H1 (cell line): ENCODE results near the gene TMTC2. TPM values are rescaled to one million over a fixed set of nuclear protein-coding genes. Genes with fewer than 3 reads are reported as not detected.

Source experiments
- CTCF ChIA-PET: fragments of 300-600 bp; sonication (Branson Sonifier 250); formaldehyde crosslinking; loops from one replicate; lab custom pipeline; 2021; ENCODE audit not compliant: partially characterized antibody; lab: Charles Lee
- POLR2A ChIA-PET: fragments of 300-600 bp; sonication (Branson Sonifier 250); formaldehyde crosslinking; loops from one replicate; lab custom pipeline; 2021; ENCODE audit warnings: inconsistent platforms; ENCODE audit not compliant: partially characterized antibody; lab: Charles Lee
- DNase-seq, 2 experiments: peaks; one replicate each; pipeline versions ENCODE4 v3.0.0 to v3.0.0-alpha.2; 2010 to 2022; ENCODE audit warnings: low spot score in 2 of 2, low read depth in 1 of 2, mixed read lengths in 1 of 2
- FAIRE-seq: peaks from 2 replicates; lab custom pipeline; 2011; peaks lifted over from hg19 to GRCh38; lab: Jason Lieb, UNC
- H2AFZ ChIP-seq: 2 replicates; pipeline ENCODE4 v1.8.1; 2012; ENCODE audit warnings: low read length, inconsistent platforms
- H2AK5ac ChIP-seq: 2 replicates; pipeline ENCODE4 v1.6.1; 2013; ENCODE audit warnings: low read depth, low read length
- H2BK120ac ChIP-seq: replicated peaks from 2 replicates; pipeline ENCODE3; 2013; ENCODE audit warnings: low read depth, low read length, inconsistent platforms
- H2BK12ac ChIP-seq: 2 replicates; pipeline ENCODE4 v1.6.1; 2013; ENCODE audit warnings: low read depth, low read length
- H2BK15ac ChIP-seq: 2 replicates; pipeline ENCODE4 v1.6.1; 2013; ENCODE audit warnings: low read length
- H2BK20ac ChIP-seq: 2 replicates; pipeline ENCODE4 v1.6.1; 2013; ENCODE audit warnings: low read length
- H2BK5ac ChIP-seq: 2 replicates; pipeline ENCODE4 v1.6.1; 2013; ENCODE audit warnings: low read depth, low read length
- H3K14ac ChIP-seq: 2 replicates; pipeline ENCODE4 v1.6.1; 2013; ENCODE audit warnings: inconsistent platforms; ENCODE audit not compliant: insufficient read length
- H3K18ac ChIP-seq: 2 replicates; pipeline ENCODE4 v1.6.1; 2013; ENCODE audit warnings: low read length; ENCODE audit errors: extremely low read depth
- H3K23ac ChIP-seq: 2 replicates; pipeline ENCODE4 v1.6.1; 2013; ENCODE audit warnings: inconsistent platforms; ENCODE audit not compliant: insufficient read length
- H3K23me2 ChIP-seq: 2 replicates; pipeline ENCODE4 v1.6.1; 2013; ENCODE audit warnings: low read depth, low read length
- H3K27ac ChIP-seq: 2 replicates; pipeline ENCODE4 v1.6.1; 2011; ENCODE audit warnings: low read depth, low read length, inconsistent platforms
- H3K27me3 ChIP-seq, 4 experiments: replicated peaks in 1 of 4; 1 replicate in 1 of 4; 2 replicates in 3 of 4; pipeline versions ENCODE4 v1.6.1 to v1.8.1; 2011 to 2013; ENCODE audit warnings: low read length in 3 of 4, mild to moderate bottlenecking in 3 of 4, inconsistent platforms in 2 of 4, mixed read lengths in 2 of 4, moderate library complexity in 1 of 4; ENCODE audit not compliant: control insufficient read depth in 3 of 4, insufficient read depth in 3 of 4; ENCODE audit errors: extremely low read depth in 1 of 4
- H3K36me3 ChIP-seq, 4 experiments: 2 replicates each; pipeline versions ENCODE4 v1.6.1 to v1.8.1; 2011 to 2013; ENCODE audit warnings: mild to moderate bottlenecking in 4 of 4, low read length in 3 of 4, moderate library complexity in 2 of 4, control low read depth in 1 of 4, inconsistent platforms in 1 of 4; ENCODE audit not compliant: insufficient read depth in 4 of 4, control insufficient read depth in 2 of 4
- H3K4ac ChIP-seq: replicated peaks from 2 replicates; pipeline ENCODE3; 2013; ENCODE audit warnings: low read length, low read depth, mixed read lengths, inconsistent platforms; ENCODE audit not compliant: insufficient read length
- H3K4me1 ChIP-seq, 4 experiments: replicated peaks in 1 of 4; 1 replicate in 1 of 4; 2 replicates in 3 of 4; pipeline versions ENCODE4 v1.6.1 to v1.8.1; 2011 to 2013; ENCODE audit warnings: low read length in 3 of 4, inconsistent platforms in 2 of 4, mixed read lengths in 1 of 4; ENCODE audit not compliant: insufficient read depth in 4 of 4, control insufficient read depth in 3 of 4
- H3K4me2 ChIP-seq, 2 experiments: 2 replicates each; pipeline versions ENCODE4 v1.6.1 to v1.8.1; 2011 to 2013; ENCODE audit warnings: low read depth in 2 of 2, low read length in 2 of 2, control low read depth in 1 of 2, inconsistent platforms in 1 of 2, mild to moderate bottlenecking in 1 of 2; ENCODE audit not compliant: insufficient read depth in 1 of 2
- H3K4me3 ChIP-seq, 4 experiments: fragments of 200-600, 300-600 bp in 1 of 4; sonication (generic), shearing (Covaris generic), sonication (Bioruptor Twin) in 1 of 4; 2 replicates each; pipeline versions ENCODE4 v1.5.1 to v1.8.1; 2011 to 2016; ENCODE audit warnings: low read length in 4 of 4, low read depth in 3 of 4, control low read depth in 2 of 4, inconsistent platforms in 2 of 4, mild to moderate bottlenecking in 2 of 4, mixed read lengths in 1 of 4, moderate library complexity in 1 of 4; ENCODE audit not compliant: insufficient read depth in 2 of 4; ENCODE audit errors: extremely low read depth in 1 of 4
- H3K56ac ChIP-seq: replicated peaks from 2 replicates; pipeline ENCODE3; 2013; ENCODE audit warnings: low read depth, mild to moderate bottlenecking, mixed read lengths, low read length, inconsistent platforms; ENCODE audit not compliant: insufficient read length
- H3K79me1 ChIP-seq: 2 replicates; pipeline ENCODE4 v1.6.1; 2013; ENCODE audit warnings: low read depth, low read length, control low read depth
- H3K79me2 ChIP-seq, 2 experiments: 2 replicates each; pipeline versions ENCODE4 v1.6.1 to v1.8.1; 2012 to 2013; ENCODE audit warnings: low read length in 2 of 2, mild to moderate bottlenecking in 2 of 2, inconsistent platforms in 1 of 2; ENCODE audit not compliant: insufficient read depth in 2 of 2, control insufficient read depth in 1 of 2
- H3K9ac ChIP-seq, 4 experiments: replicated peaks in 1 of 4; 1 replicate in 1 of 4; 2 replicates in 3 of 4; pipeline versions ENCODE4 v1.6.1 to v1.8.1; 2011 to 2013; ENCODE audit warnings: low read depth in 3 of 4, low read length in 3 of 4, control low read depth in 2 of 4, mild to moderate bottlenecking in 2 of 4, moderate library complexity in 2 of 4, inconsistent platforms in 1 of 4; ENCODE audit errors: extremely low read depth in 1 of 4
- H3K9me3 ChIP-seq, 2 experiments: 2 replicates each; pipeline versions ENCODE4 v1.6.1 to v1.8.1; 2012 to 2013; ENCODE audit warnings: mild to moderate bottlenecking in 2 of 2, moderate library complexity in 2 of 2, control low read depth in 1 of 2, inconsistent platforms in 1 of 2, low read depth in 1 of 2, low read length in 1 of 2, mixed read lengths in 1 of 2; ENCODE audit not compliant: insufficient read depth in 2 of 2
- H4K20me1 ChIP-seq, 2 experiments: replicated peaks in 1 of 2; 2 replicates each; pipeline versions ENCODE3 to v1.8.1; 2011 to 2013; ENCODE audit warnings: inconsistent platforms in 2 of 2, low read length in 2 of 2, mild to moderate bottlenecking in 1 of 2; ENCODE audit not compliant: insufficient read depth in 2 of 2, control insufficient read depth in 1 of 2
- H4K5ac ChIP-seq: 2 replicates; pipeline ENCODE4 v1.6.1; 2013; ENCODE audit warnings: low read length, low read depth, mixed read lengths, inconsistent platforms; ENCODE audit not compliant: insufficient read length
- H4K8ac ChIP-seq: 2 replicates; pipeline ENCODE4 v1.8.0; 2013; ENCODE audit warnings: mild to moderate bottlenecking, moderate library complexity, low read length, inconsistent platforms; ENCODE audit not compliant: insufficient read depth; ENCODE audit errors: extremely low read depth
- H4K91ac ChIP-seq: replicated peaks from 2 replicates; pipeline ENCODE3; 2013; ENCODE audit warnings: low read length, mixed read lengths, inconsistent platforms; ENCODE audit not compliant: insufficient read length
- BRCA1 ChIP-seq: IDR thresholded peaks from 2 replicates; pipeline ENCODE4 v1.6.1; 2012; ENCODE audit warnings: low read depth, low read length, improper control_type of control experiment
- CBX5 ChIP-seq: fragments of 300-800, 300-1000 bp; sonication (generic); IDR thresholded peaks from 2 replicates; pipeline ENCODE4 v1.7.1; 2016; ENCODE audit warnings: antibody characterized with exemption, low read length, low read depth
- JUND ChIP-seq: IDR thresholded peaks from 2 replicates; pipeline ENCODE4 v1.6.1; 2011; ENCODE audit warnings: mild to moderate bottlenecking, improper control_type of control experiment, low read length
- KDM1A ChIP-seq: fragments of 200-600, 300-600 bp; sonication (generic); IDR thresholded peaks from 2 replicates; pipeline ENCODE4 v1.7.1; 2016; ENCODE audit warnings: mild to moderate bottlenecking, low read length, borderline replicate concordance
- NRF1 ChIP-seq: IDR thresholded peaks from 2 replicates; pipeline ENCODE4 v1.6.1; 2011; ENCODE audit warnings: mild to moderate bottlenecking, low read depth, low read length, improper control_type of control experiment
- RAD21 ChIP-seq, 2 experiments: IDR thresholded peaks in 1 of 2; conservative IDR thresholded peaks in 1 of 2; 2 replicates each; pipeline ENCODE4 v1.6.1; 2011; ENCODE audit warnings: low read depth in 2 of 2, low read length in 2 of 2, improper control_type of control experiment in 1 of 2, inconsistent platforms in 1 of 2, mild to moderate bottlenecking in 1 of 2, moderate library complexity in 1 of 2
- RNF2 ChIP-seq: fragments of 200-900, 300-1000 bp; sonication (generic); IDR thresholded peaks from 2 replicates; pipeline ENCODE4 v1.7.1; 2016; ENCODE audit warnings: borderline replicate concordance, low read depth, mild to moderate bottlenecking, antibody characterized with exemption, low read length; ENCODE audit not compliant: poor library complexity, severe bottlenecking; ENCODE audit errors: missing control alignments
- SIN3A ChIP-seq, 2 experiments: IDR thresholded peaks in 1 of 2; conservative IDR thresholded peaks in 1 of 2; 2 replicates each; pipeline ENCODE4 v1.6.1; 2011 to 2012; ENCODE audit warnings: low read length in 2 of 2, improper control_type of control experiment in 1 of 2, low read depth in 1 of 2, mild to moderate bottlenecking in 1 of 2
- SIX5 ChIP-seq: IDR thresholded peaks from 2 replicates; pipeline ENCODE4 v1.6.1; 2011; ENCODE audit warnings: mild to moderate bottlenecking, low read depth, low read length
- SRF ChIP-seq: IDR thresholded peaks from 2 replicates; pipeline ENCODE4 v1.6.1; 2011; ENCODE audit warnings: mild to moderate bottlenecking, low read depth, low read length, moderate library complexity
- WGBS, 2 experiments: shearing (Covaris generic) in 1 of 2; methylation state at CpG; one replicate each; pipeline versions ENCODE4 v1.1.6 to v1.1.7; 2013 to 2015; ENCODE audit warnings: low lambda C conversion rate in 2 of 2, mixed read lengths in 2 of 2, inconsistent platforms in 1 of 2, low coverage in 1 of 2, missing lambda C conversion rate in 1 of 2; ENCODE audit not compliant: insufficient replicate concordance in 2 of 2, insufficient coverage in 1 of 2, insufficient read length in 1 of 2; ENCODE audit errors: extremely low coverage in 1 of 2, missing lambda C conversion rate in 1 of 2; 5-methylcytosine and 5-hydroxymethylcytosine counted together
- polyA plus RNA-seq, 7 experiments: library from polyadenylated mRNA; depleted of rRNA in 3 of 7; stranded (reverse) in 5 of 7; unstranded in 2 of 7; fragments of >200 nt in 5 of 7; fragments of 200-250 nt in 2 of 7; gene quantifications; 1 replicate in 5 of 7; 2 replicates in 1 of 7; 4 replicates in 1 of 7; pipeline versions ENCODE4 v1.2.1 to v1.2.3, GENCODE V29; 2011 to 2013; ENCODE audit warnings: missing spikeins in 2 of 7, mixed read lengths in 2 of 7
- total RNA-seq: library from RNA; stranded (reverse); fragmentation: NEBNext Ultra II Directional; extraction: Animal tissue kit (Norgen Biotek cat#: 25700); gene quantifications from 2 replicates; pipeline ENCODE4 v1.2.1, GENCODE V29; 2021
- TF ChIP-seq, protein P1 (sequence below): IDR thresholded peaks from 2 replicates; pipeline ENCODE4 v1.6.1; 2011; ENCODE audit warnings: low read length, improper control_type of control experiment

Gene TMTC2
- total and polyA plus RNA-seq, 2 of the 8 experiments (the other 6 are each of a cell fraction or from before 2014, with no cell fraction given): 2.3 to 3.9 TPM

DNA sequence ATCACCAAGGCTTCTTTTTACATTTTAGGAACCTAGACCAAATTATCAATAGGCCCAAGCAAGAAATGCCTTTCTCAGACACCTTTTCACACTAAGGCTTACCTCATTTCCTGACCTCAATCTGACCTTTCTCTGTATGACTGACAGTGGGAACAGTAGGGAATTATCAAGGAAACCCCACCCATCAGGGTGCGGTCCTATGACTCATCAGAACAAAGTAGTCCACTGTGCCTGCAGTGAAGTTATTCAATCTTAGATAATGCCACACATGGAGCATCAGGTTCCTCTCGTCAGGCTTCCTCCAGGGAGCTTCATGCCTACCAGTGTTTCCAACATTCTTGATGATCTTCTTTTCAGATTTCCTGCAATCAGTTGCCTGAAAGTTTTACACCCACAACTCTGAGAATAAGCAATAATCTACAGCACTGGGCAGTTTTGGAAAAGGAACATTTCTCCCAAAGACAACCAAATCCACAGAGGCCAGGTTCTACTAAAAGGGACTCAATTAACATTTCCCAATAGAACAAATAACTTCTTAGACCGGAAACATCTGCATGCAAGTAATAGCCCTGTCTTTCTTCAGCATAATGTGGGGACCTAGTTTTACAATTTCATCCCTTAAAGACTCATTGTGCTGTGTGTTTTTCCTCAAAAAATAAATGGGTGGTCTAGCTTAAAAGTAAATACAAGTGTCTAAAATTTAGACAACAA, 35.9 kb upstream of the TMTC2 start:
- Histone ChIP-seq H2BK120ac (no peak overlapping the region), H3K4me1 (peaks cover 0 to 3% (median 0%) of the 10 kb centered on the region in 4 experiments; a peak in 2 of 7 replicates), H2BK15ac (no peak overlapping the region), H3K9ac (no peak overlapping the region), H3K9me3 (no peaks in the 10 kb centered on the region), H3K4me3 (no peak overlapping the region), H4K8ac (no peak overlapping the region), H4K20me1 (no peaks in the 10 kb centered on the region), H2AFZ (peak overlapping the region; percentile 41; the same call in 1 of the 2 replicates), H3K23ac (no peak overlapping the region), H3K14ac (no peak overlapping the region), H3K27me3 (no peaks in the 10 kb centered on the region), H3K27ac (no peak overlapping the region), H3K56ac (no peak overlapping the region), H2BK5ac (no peak overlapping the region), H3K79me2 (no peaks in the 10 kb centered on the region), H3K18ac (no peak overlapping the region), H3K79me1 (no peaks in the 10 kb centered on the region), H3K4me2 (no peak overlapping the region), H3K4ac (no peak overlapping the region), H3K36me3 (no peaks in the 10 kb centered on the region), H2AK5ac (no peak overlapping the region), H2BK12ac (no peak overlapping the region), H4K5ac (no peak overlapping the region), H3K23me2 (no peaks in the 10 kb centered on the region), H4K91ac (no peak overlapping the region), H2BK20ac (no peak overlapping the region)
- POLR2A ChIA-PET: no interaction called here
- DNase-seq (no peak), FAIRE-seq (no peak)
- 82% methylated on average over 3 of the region's 3 CpGs; no CpG with 5 or more reads in 1 of the 2 experiments for WGBS, 2 experiments
- CTCF ChIA-PET: interaction anchor here (1.5 to 1.7 kb wide), 2 partner anchors 8 to 10 kb away, joined by 3 read pairs; no protein-coding TSS in a partner anchor
- no peak for TF ChIP-seq CBX5
- TF ChIP-seq JUND: no peak
- no peak for TF ChIP-seq KDM1A
- TF ChIP-seq RAD21 (IDR thresholded peaks at IDR 0.05 in 1 of 2, conservative IDR thresholded peaks at IDR 0.05 in 1 of 2; ENCODE audit: low read depth in 2 of 2, low read length in 2 of 2): no peak
- no peak for TF ChIP-seq SIN3A (conservative IDR thresholded peaks at IDR 0.05 in 1 of 2, IDR thresholded peaks at IDR 0.05 in 1 of 2; ENCODE audit: low read depth in 1 of 2, low read length in 2 of 2)
- no peak for TF ChIP-seq SIX5
- no peak for TF ChIP-seq NRF1
- TF ChIP-seq, protein P1, sequence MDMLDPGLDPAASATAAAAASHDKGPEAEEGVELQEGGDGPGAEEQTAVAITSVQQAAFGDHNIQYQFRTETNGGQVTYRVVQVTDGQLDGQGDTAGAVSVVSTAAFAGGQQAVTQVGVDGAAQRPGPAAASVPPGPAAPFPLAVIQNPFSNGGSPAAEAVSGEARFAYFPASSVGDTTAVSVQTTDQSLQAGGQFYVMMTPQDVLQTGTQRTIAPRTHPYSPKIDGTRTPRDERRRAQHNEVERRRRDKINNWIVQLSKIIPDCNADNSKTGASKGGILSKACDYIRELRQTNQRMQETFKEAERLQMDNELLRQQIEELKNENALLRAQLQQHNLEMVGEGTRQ: no peak
- no peak for TF ChIP-seq BRCA1
- TF ChIP-seq SRF: no peak
- no peak for TF ChIP-seq RNF2
